ENCODE results near the gene SIPA1L3.

The SIPA1L3 gene

GRCh38 chr19:37869766-37870340 is 37.2 kb upstream of the SIPA1L3 start:
- Histone ChIP-seq H3K9ac (ENCODE audit: low read length) (no peak overlapping the region), H2AFZ (ENCODE audit: low read depth, low read length) (no peak overlapping the region), H3K27me3 (ENCODE audit: low read depth, low read length) (no peaks in the 10 kb centered on the region), H3K4me1 (ENCODE audit: low read length) (no peaks in the 10 kb centered on the region), H4K20me1 (ENCODE audit: insufficient read depth, low read length) (no peaks in the 10 kb centered on the region), H3K79me2 (ENCODE audit: low read length) (no peaks in the 10 kb centered on the region), H3K36me3 (replicated peaks; ENCODE audit: low read depth, low read length) (no peaks in the 10 kb centered on the region), H3K9me3 (ENCODE audit: insufficient read depth, low read length) (peaks cover 6% of the 10 kb centered on the region; the same call in 1 of the 2 replicates), H3K4me3 (ENCODE audit: low read length) (no peak overlapping the region), H3K27ac (ENCODE audit: low read length) (no peak overlapping the region), H3K4me2 (ENCODE audit: low read length) (no peak overlapping the region)
- TF ChIP-seq CTCF (IDR thresholded peaks at IDR 0.05; ENCODE audit: low read depth, low read length) (no peak), EZH2phosphoT487 (IDR thresholded peaks at IDR 0.05; ENCODE audit: low read depth) (no peak)

- Histone ChIP-seq H3K4me2 (ENCODE audit: low read length) (no peak overlapping the region), H3K27me3 (ENCODE audit: low read depth, low read length) (no peaks in the 10 kb centered on the region), H3K36me3 (replicated peaks; ENCODE audit: low read depth, low read length) (no peaks in the 10 kb centered on the region), H3K27ac (ENCODE audit: low read length) (no peak overlapping the region), H3K9me3 (ENCODE audit: insufficient read depth, low read length) (peaks cover 6% of the 10 kb centered on the region; the same call in 1 of the 2 replicates), H3K9ac (ENCODE audit: low read length) (no peak overlapping the region), H2AFZ (ENCODE audit: low read depth, low read length) (no peak overlapping the region), H3K4me3 (ENCODE audit: low read length) (no peak overlapping the region), H4K20me1 (ENCODE audit: insufficient read depth, low read length) (no peaks in the 10 kb centered on the region), H3K79me2 (ENCODE audit: low read length) (no peaks in the 10 kb centered on the region), H3K4me1 (ENCODE audit: low read length) (no peaks in the 10 kb centered on the region)
- no peak for TF ChIP-seq EZH2phosphoT487 (IDR thresholded peaks at IDR 0.05; ENCODE audit: low read depth)
- no peak for TF ChIP-seq CTCF (IDR thresholded peaks at IDR 0.05; ENCODE audit: low read depth, low read length)
Observed at GRCh38 chr19:37872383-37872782, 34.6 kb upstream of the SIPA1L3 start.

- Histone ChIP-seq H3K27ac (ENCODE audit: low read length) (no peak overlapping the region), H3K4me2 (ENCODE audit: low read length) (no peak overlapping the region), H3K79me2 (ENCODE audit: low read length) (no peaks in the 10 kb centered on the region), H3K36me3 (replicated peaks; ENCODE audit: low read depth, low read length) (no peaks in the 10 kb centered on the region), H3K4me3 (ENCODE audit: low read length) (no peak overlapping the region), H4K20me1 (ENCODE audit: insufficient read depth, low read length) (no peaks in the 10 kb centered on the region), H3K27me3 (ENCODE audit: low read depth, low read length) (no peaks in the 10 kb centered on the region), H3K4me1 (ENCODE audit: low read length) (no peaks in the 10 kb centered on the region), H2AFZ (ENCODE audit: low read depth, low read length) (no peak overlapping the region), H3K9ac (ENCODE audit: low read length) (no peak overlapping the region), H3K9me3 (ENCODE audit: insufficient read depth, low read length) (peaks cover 4% of the 10 kb centered on the region; the same call in 1 of the 2 replicates)
- TF ChIP-seq CTCF (IDR thresholded peaks at IDR 0.05; ENCODE audit: low read depth, low read length) = no peak
- TF ChIP-seq EZH2phosphoT487 (IDR thresholded peaks at IDR 0.05; ENCODE audit: low read depth) = no peak
Observed at GRCh38 chr19:37874784-37875183, 32.2 kb upstream of the SIPA1L3 start.

GRCh38 chr19:37876032-37876431 is 31.0 kb upstream of the SIPA1L3 start:
- H3K4me1 ChIP-seq (ENCODE audit: low read length) = no peaks in the 10 kb centered on the region
- no peak for TF ChIP-seq CTCF (IDR thresholded peaks at IDR 0.05; ENCODE audit: low read depth, low read length)
- no peak for TF ChIP-seq EZH2phosphoT487 (IDR thresholded peaks at IDR 0.05; ENCODE audit: low read depth)
- no peaks in the 10 kb centered on the region for H3K36me3 ChIP-seq (replicated peaks; ENCODE audit: low read depth, low read length)
- no peak overlapping the region for H3K4me2 ChIP-seq (ENCODE audit: low read length)
- H3K9ac ChIP-seq (ENCODE audit: low read length) = no peak overlapping the region
- no peak overlapping the region for H3K27ac ChIP-seq (ENCODE audit: low read length)
- no peaks in the 10 kb centered on the region; the same call in 1 of the 2 replicates for H3K9me3 ChIP-seq (ENCODE audit: insufficient read depth, low read length)
- H3K4me3 ChIP-seq (ENCODE audit: low read length) = no peak overlapping the region
- no peaks in the 10 kb centered on the region for H4K20me1 ChIP-seq (ENCODE audit: insufficient read depth, low read length)
- H2AFZ ChIP-seq (ENCODE audit: low read depth, low read length) = no peak overlapping the region
- H3K79me2 ChIP-seq (ENCODE audit: low read length) = no peaks in the 10 kb centered on the region
- H3K27me3 ChIP-seq (ENCODE audit: low read depth, low read length) = no peaks in the 10 kb centered on the region

Data from OCI-LY3 (cell line).